KMS-11 (cell line): ENCODE results near the gene TPD52L1.

Source experiments
- H2AFZ ChIP-seq: fragments of 200-600 bp; sonication (generic); 2 replicates; pipeline ENCODE4 v1.6.1; 2016; ENCODE audit warnings: antibody characterized with exemption, mixed run types, low read depth
- H3K27ac ChIP-seq: fragments of 200-600 bp; sonication (generic); 2 replicates; pipeline ENCODE4 v1.6.1; 2016; ENCODE audit warnings: mild to moderate bottlenecking, mixed run types
- H3K27me3 ChIP-seq: fragments of 200-600 bp; sonication (generic); 2 replicates; pipeline ENCODE4 v1.6.1; 2017; ENCODE audit warnings: mild to moderate bottlenecking, low read depth, mixed run types, moderate library complexity; ENCODE audit not compliant: insufficient read depth
- H3K36me3 ChIP-seq: fragments of 200-600 bp; sonication (generic); 2 replicates; pipeline ENCODE4 v1.6.1; 2017; ENCODE audit warnings: mild to moderate bottlenecking, mixed run types; ENCODE audit not compliant: insufficient read depth
- H3K4me1 ChIP-seq: fragments of 200-600 bp; sonication (generic); 2 replicates; pipeline ENCODE4 v1.6.1; 2016; ENCODE audit warnings: mild to moderate bottlenecking, low read depth, mixed run types; ENCODE audit not compliant: poor library complexity, severe bottlenecking
- H3K4me2 ChIP-seq: fragments of 200-600 bp; sonication (generic); 2 replicates; pipeline ENCODE4 v1.7.0; 2016; ENCODE audit warnings: mild to moderate bottlenecking, mixed run types
- H3K4me3 ChIP-seq: fragments of 200-600 bp; sonication (generic); IDR thresholded peaks from 2 replicates; pipeline ENCODE4 v1.6.1; 2017; ENCODE audit warnings: low read depth, low read length, mixed read lengths; ENCODE audit not compliant: insufficient read depth
- H3K79me2 ChIP-seq: fragments of 200-600 bp; sonication (generic); 2 replicates; pipeline ENCODE4 v1.6.1; 2016; ENCODE audit warnings: low read depth, mixed run types; ENCODE audit not compliant: insufficient read depth
- H3K9ac ChIP-seq: fragments of 200-600 bp; sonication (generic); 2 replicates; pipeline ENCODE4 v1.6.1; 2016; ENCODE audit warnings: mild to moderate bottlenecking, mixed run types
- H4K20me1 ChIP-seq: fragments of 200-600 bp; sonication (generic); 2 replicates; pipeline ENCODE4 v1.6.1; 2016; ENCODE audit warnings: mild to moderate bottlenecking, mixed run types; ENCODE audit not compliant: insufficient read depth
- CTCF ChIP-seq: fragments of 200-600 bp; sonication (generic); conservative IDR thresholded peaks from 2 replicates; pipeline ENCODE4 v1.6.1; 2017; ENCODE audit warnings: low read depth, mild to moderate bottlenecking, antibody characterized with exemption, low read length, moderate library complexity, mixed read lengths

Gene TPD52L1

DNA sequence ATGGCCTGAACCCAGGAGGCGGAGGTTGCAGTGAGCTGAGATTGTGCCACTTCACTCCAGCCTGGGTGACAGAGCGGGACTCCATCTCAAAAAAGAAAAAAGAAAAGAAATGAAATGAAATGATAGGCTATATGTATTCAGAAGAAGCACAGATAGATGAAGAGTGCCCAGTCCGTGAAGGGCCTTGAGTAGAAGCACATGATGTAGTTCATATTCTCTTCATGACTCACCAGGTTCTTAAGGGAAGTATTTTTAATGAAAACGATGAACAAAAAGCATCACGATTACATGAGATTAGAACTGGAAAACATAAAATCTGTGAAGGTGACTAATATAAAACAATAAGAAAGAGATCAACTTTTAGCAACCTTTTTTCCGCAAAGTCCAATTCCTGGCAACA is 29.8 kb downstream of the TPD52L1 start:
- no peaks in the 10 kb centered on the region for H3K36me3 ChIP-seq
- TF ChIP-seq CTCF, result no peak
- H3K4me3 ChIP-seq, result no peak overlapping the region
- H2AFZ ChIP-seq, result no peak overlapping the region
- no peak overlapping the region for H3K9ac ChIP-seq
- no peaks in the 10 kb centered on the region for H3K27me3 ChIP-seq
- no peaks in the 10 kb centered on the region for H4K20me1 ChIP-seq
- H3K4me2 ChIP-seq, result no peak overlapping the region
- H3K79me2 ChIP-seq, result no peaks in the 10 kb centered on the region
- no peak overlapping the region for H3K27ac ChIP-seq
- H3K4me1 ChIP-seq, result no peaks in the 10 kb centered on the region

DNA sequence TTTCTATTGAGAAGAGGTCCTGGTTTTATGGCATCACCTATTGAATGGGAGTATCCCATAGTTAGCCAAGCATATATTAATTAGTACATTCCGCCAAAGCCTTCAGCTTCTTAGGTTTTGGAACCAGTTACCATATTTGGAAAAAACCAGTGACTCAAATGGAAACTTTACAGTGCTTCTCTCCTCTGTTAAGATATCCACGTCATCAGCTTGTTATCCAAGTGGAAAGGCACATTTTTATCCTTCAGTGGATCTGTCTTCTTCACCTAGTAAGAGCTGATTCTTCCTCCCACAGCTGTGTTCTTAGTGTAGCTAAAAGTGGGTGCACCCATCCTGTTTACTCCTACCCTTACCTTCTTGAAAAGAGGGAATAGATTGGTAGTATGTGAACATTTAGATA is 34.5 kb downstream of the TPD52L1 start:
- H3K79me2 ChIP-seq, result no peaks in the 10 kb centered on the region
- H3K36me3 ChIP-seq, result no peaks in the 10 kb centered on the region
- no peak overlapping the region for H3K9ac ChIP-seq
- no peak overlapping the region for H3K4me3 ChIP-seq
- no peak overlapping the region for H3K27ac ChIP-seq
- no peak overlapping the region for H2AFZ ChIP-seq
- no peak for TF ChIP-seq CTCF
- no peaks in the 10 kb centered on the region for H4K20me1 ChIP-seq
- H3K4me2 ChIP-seq, result no peak overlapping the region
- H3K27me3 ChIP-seq, result no peaks in the 10 kb centered on the region
- H3K4me1 ChIP-seq, result no peaks in the 10 kb centered on the region

- H3K27ac ChIP-seq, result no peak overlapping the region
These were observed 35.1 kb downstream of the TPD52L1 start for GRCh38 chr6:125188594-125189203.

GRCh38 chr6:125189494-125189893 is 35.9 kb downstream of the TPD52L1 start:
- H3K4me3 ChIP-seq, result no peak overlapping the region
- H3K4me1 ChIP-seq, result no peaks in the 10 kb centered on the region
- TF ChIP-seq CTCF, result no peak
- H3K27me3 ChIP-seq, result no peaks in the 10 kb centered on the region
- H3K27ac ChIP-seq, result no peak overlapping the region
- no peak overlapping the region for H2AFZ ChIP-seq
- no peaks in the 10 kb centered on the region for H3K79me2 ChIP-seq
- no peak overlapping the region for H3K4me2 ChIP-seq
- H3K9ac ChIP-seq, result no peak overlapping the region
- no peaks in the 10 kb centered on the region for H4K20me1 ChIP-seq
- no peaks in the 10 kb centered on the region for H3K36me3 ChIP-seq

More at GRCh38 chr6:125188594-125189203, 35.1 kb downstream of the TPD52L1 start:
- H3K27me3 ChIP-seq, result no peaks in the 10 kb centered on the region
- no peak overlapping the region for H3K4me3 ChIP-seq
- TF ChIP-seq CTCF, result no peak
- H3K79me2 ChIP-seq, result no peaks in the 10 kb centered on the region
- H4K20me1 ChIP-seq, result no peaks in the 10 kb centered on the region
- H3K4me1 ChIP-seq, result no peaks in the 10 kb centered on the region
- H2AFZ ChIP-seq, result no peak overlapping the region
- H3K9ac ChIP-seq, result no peak overlapping the region
- H3K4me2 ChIP-seq, result no peak overlapping the region
- no peaks in the 10 kb centered on the region for H3K36me3 ChIP-seq
